SU-DHL-6 (cell line): Measurements from ENCODE around the gene SHOC2.

Experiments
- H2AFZ ChIP-seq: fragments of 200-600 bp; sonication (generic); 2 replicates; pipeline ENCODE4 v1.6.1; 2014; ENCODE audit warnings: low read depth, mild to moderate bottlenecking, moderate library complexity, mixed read lengths, antibody characterized with exemption, low read length; ENCODE audit not compliant: severe bottlenecking
- H3F3A ChIP-seq: fragments of 200-600 bp; shearing (Covaris generic); 2 replicates; pipeline ENCODE4 v1.6.0; 2016; ENCODE audit warnings: antibody characterized with exemption, mild to moderate bottlenecking; ENCODE audit not compliant: insufficient read depth
- H3K27ac ChIP-seq: fragments of 200-600 bp; sonication (generic); 2 replicates; pipeline ENCODE4 v1.5.1; 2016; ENCODE audit warnings: low read depth, mild to moderate bottlenecking, low read length, moderate library complexity, mixed read lengths
- H3K27me3 ChIP-seq: fragments of 200-600 bp; sonication (generic), shearing (Covaris generic); 2 replicates; pipeline ENCODE4 v1.6.0; 2014; ENCODE audit warnings: mild to moderate bottlenecking, low read length
- H3K36me3 ChIP-seq: fragments of 200-600 bp; sonication (generic); 2 replicates; pipeline ENCODE4 v1.6.1; 2014; ENCODE audit warnings: mild to moderate bottlenecking, low read length, mixed read lengths
- H3K4me2 ChIP-seq: fragments of 300-600, 200-600 bp; shearing (Covaris generic), sonication (generic); 2 replicates; pipeline ENCODE4 v1.6.0; 2014; ENCODE audit warnings: low read length, low read depth, mild to moderate bottlenecking; ENCODE audit not compliant: poor library complexity, severe bottlenecking
- H3K4me3 ChIP-seq: fragments of 200-600 bp; sonication (generic); 2 replicates; pipeline ENCODE4 v1.5.1; 2014; ENCODE audit warnings: antibody characterized with exemption, low read length, mild to moderate bottlenecking, mixed read lengths; ENCODE audit not compliant: insufficient read depth, poor library complexity, severe bottlenecking
- H3K79me2 ChIP-seq: fragments of 200-600 bp; sonication (generic); 2 replicates; pipeline ENCODE4 v1.6.1; 2014; ENCODE audit warnings: mild to moderate bottlenecking, low read length, moderate library complexity; ENCODE audit not compliant: insufficient read depth
- H3K9ac ChIP-seq: fragments of 200-600 bp; sonication (generic); 2 replicates; pipeline ENCODE4 v1.7.0; 2014; ENCODE audit warnings: mild to moderate bottlenecking, low read length
- H3K9me2 ChIP-seq: fragments of 200-600 bp; sonication (generic); replicated peaks from 2 replicates; pipeline ENCODE4 v1.6.1; 2014; ENCODE audit warnings: low read length; ENCODE audit not compliant: insufficient read depth
- H3K9me3 ChIP-seq: fragments of 200-600 bp; sonication (generic); 2 replicates; pipeline ENCODE4 v1.6.1; 2014; ENCODE audit warnings: low read length, mixed read lengths; ENCODE audit not compliant: insufficient read depth
- H4K20me1 ChIP-seq: fragments of 200-600 bp; sonication (generic); 2 replicates; pipeline ENCODE4 v1.6.1; 2014; ENCODE audit warnings: low read depth, mild to moderate bottlenecking, antibody characterized with exemption, low read length, moderate library complexity, mixed read lengths
- EZH2phosphoT487 ChIP-seq: fragments of 200-600 bp; sonication (generic), shearing (Covaris generic); conservative IDR thresholded peaks from 2 replicates; pipeline ENCODE4 v1.6.1; 2018; ENCODE audit warnings: mild to moderate bottlenecking, antibody characterized with exemption, low read length, moderate library complexity, mixed read lengths
- TF ChIP-seq, protein P1 (sequence below): fragments of 200-600 bp; sonication (generic); IDR thresholded peaks from one replicate; pipeline ENCODE4 v1.5.1; 2017; ENCODE audit warnings: antibody characterized with exemption, mild to moderate bottlenecking, low read length, moderate library complexity; ENCODE audit not compliant: insufficient read depth, poor library complexity, severe bottlenecking

Gene SHOC2

GRCh38 chr10:110872145-110872983 is 47.0 kb upstream of the SHOC2 start:
- TF ChIP-seq, protein P1, sequence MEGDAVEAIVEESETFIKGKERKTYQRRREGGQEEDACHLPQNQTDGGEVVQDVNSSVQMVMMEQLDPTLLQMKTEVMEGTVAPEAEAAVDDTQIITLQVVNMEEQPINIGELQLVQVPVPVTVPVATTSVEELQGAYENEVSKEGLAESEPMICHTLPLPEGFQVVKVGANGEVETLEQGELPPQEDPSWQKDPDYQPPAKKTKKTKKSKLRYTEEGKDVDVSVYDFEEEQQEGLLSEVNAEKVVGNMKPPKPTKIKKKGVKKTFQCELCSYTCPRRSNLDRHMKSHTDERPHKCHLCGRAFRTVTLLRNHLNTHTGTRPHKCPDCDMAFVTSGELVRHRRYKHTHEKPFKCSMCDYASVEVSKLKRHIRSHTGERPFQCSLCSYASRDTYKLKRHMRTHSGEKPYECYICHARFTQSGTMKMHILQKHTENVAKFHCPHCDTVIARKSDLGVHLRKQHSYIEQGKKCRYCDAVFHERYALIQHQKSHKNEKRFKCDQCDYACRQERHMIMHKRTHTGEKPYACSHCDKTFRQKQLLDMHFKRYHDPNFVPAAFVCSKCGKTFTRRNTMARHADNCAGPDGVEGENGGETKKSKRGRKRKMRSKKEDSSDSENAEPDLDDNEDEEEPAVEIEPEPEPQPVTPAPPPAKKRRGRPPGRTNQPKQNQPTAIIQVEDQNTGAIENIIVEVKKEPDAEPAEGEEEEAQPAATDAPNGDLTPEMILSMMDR, result no peak
- TF ChIP-seq EZH2phosphoT487, result no peak
- peak overlapping the region; percentile 76 for H3K9ac ChIP-seq
- H3K4me2 ChIP-seq, result peak overlapping the region; percentile 99
- no peaks in the 10 kb centered on the region for H3K9me2 ChIP-seq
- H3F3A ChIP-seq, result peaks cover 51% of the 10 kb centered on the region
- H2AFZ ChIP-seq, result peak overlapping the region; percentile 74
- peak overlapping the region; percentile 89 for H3K27ac ChIP-seq
- H3K4me3 ChIP-seq, result peak overlapping the region; percentile 78
- H3K9me3 ChIP-seq, result no peaks in the 10 kb centered on the region
- H4K20me1 ChIP-seq, result no peaks in the 10 kb centered on the region
- H3K36me3 ChIP-seq, result peaks cover 15% of the 10 kb centered on the region
- no peaks in the 10 kb centered on the region for H3K27me3 ChIP-seq
- peaks cover 47% of the 10 kb centered on the region for H3K79me2 ChIP-seq

DNA sequence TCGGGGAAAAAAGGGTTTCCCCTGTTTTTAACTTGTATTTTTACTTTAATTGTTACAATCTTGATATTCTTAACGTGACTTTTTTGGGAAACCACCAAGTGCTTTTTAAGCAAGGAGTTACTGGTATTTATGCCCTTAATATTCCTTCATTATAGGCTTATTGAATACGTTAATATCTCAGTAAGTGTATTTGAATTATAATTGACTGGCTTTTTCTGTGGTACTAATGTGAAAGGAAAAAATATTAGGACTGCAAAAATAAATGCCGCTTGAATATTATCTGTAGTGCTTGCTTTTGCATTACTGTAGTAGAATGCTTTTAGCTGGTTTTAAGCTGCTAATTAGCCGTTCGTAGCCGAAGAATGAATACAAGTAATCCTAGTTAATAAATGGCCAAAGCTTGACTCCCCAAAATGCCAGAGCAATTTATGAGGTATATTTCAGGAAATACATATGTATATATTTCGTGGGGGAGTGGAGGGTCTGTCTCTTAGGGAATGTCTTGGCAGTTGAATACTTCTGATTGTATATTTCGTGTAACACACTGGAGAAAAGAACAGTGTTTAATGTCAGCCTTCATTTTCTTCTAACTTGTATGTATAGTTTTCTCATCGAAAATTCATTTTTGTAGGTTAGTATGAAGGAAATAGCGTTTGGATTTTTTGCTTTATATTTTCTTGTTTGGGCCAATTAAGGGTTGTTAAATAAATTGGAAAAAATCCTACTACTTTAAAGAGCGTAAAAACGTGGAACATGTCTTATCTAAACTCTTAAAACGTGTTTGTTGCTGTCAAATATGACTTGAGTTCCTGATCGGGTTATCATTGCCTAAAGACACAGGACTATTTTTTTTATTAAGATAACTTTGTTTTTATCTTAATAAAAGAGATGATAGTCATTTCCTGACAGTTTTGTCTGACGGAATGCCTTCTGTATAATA is 46.1 kb upstream of the SHOC2 start:
- peak overlapping the region; percentile 99 for H3K4me2 ChIP-seq
- no peak for TF ChIP-seq EZH2phosphoT487
- TF ChIP-seq, protein P1, result no peak
- peaks cover 43% of the 10 kb centered on the region for H3F3A ChIP-seq
- peaks cover 47% of the 10 kb centered on the region for H3K79me2 ChIP-seq
- peaks cover 22% of the 10 kb centered on the region for H3K36me3 ChIP-seq
- H3K9ac ChIP-seq, result peak overlapping the region; percentile 76
- peak overlapping the region; percentile 78 for H3K4me3 ChIP-seq
- H3K9me3 ChIP-seq, result no peaks in the 10 kb centered on the region
- peak overlapping the region; percentile 89 for H3K27ac ChIP-seq
- H2AFZ ChIP-seq, result peak overlapping the region; percentile 74
- no peaks in the 10 kb centered on the region for H3K9me2 ChIP-seq
- H4K20me1 ChIP-seq, result no peaks in the 10 kb centered on the region
- no peaks in the 10 kb centered on the region for H3K27me3 ChIP-seq

DNA sequence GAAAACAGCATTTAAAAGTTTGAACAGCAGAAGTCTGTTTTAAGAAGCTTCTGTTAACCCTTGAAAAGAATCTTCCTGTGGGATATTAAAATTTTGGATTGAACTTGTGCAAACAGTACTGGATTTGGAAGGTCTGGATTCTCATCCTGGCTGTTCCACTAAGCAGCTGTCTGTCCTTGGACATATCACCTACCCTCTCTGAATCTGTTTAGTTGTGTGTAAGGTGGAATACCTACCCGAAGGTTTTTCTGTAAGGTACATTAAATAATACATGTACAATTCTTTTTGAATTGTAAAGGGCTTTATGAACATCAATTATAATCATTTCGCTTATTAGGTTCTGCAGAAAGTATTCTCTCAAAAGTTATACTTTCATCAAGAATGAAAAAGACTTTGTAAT is 45.5 kb upstream of the SHOC2 start:
- H3K9me3 ChIP-seq, result no peaks in the 10 kb centered on the region
- H3K27me3 ChIP-seq, result no peaks in the 10 kb centered on the region
- peaks cover 36% of the 10 kb centered on the region for H3F3A ChIP-seq
- H3K36me3 ChIP-seq, result peaks cover 22% of the 10 kb centered on the region
- H3K4me3 ChIP-seq, result peak overlapping the region; percentile 78
- no peak overlapping the region for H2AFZ ChIP-seq
- no peaks in the 10 kb centered on the region for H4K20me1 ChIP-seq
- H3K27ac ChIP-seq, result peak overlapping the region; percentile 89
- no peak for TF ChIP-seq EZH2phosphoT487
- TF ChIP-seq, protein P1, result no peak
- peak overlapping the region; percentile 76 for H3K9ac ChIP-seq
- H3K9me2 ChIP-seq, result no peaks in the 10 kb centered on the region
- peaks cover 47% of the 10 kb centered on the region for H3K79me2 ChIP-seq
- peak overlapping the region; percentile 99 for H3K4me2 ChIP-seq
